WTC11 (cell line): ENCODE data around the gene SMAD3.

Experiments used
- ELF4 ChIP-seq: sonication (generic); formaldehyde crosslinking; IDR thresholded peaks from 2 replicates; pipeline ENCODE4 v1.8.1; 2022; ENCODE audit warnings: low read depth, mild to moderate bottlenecking, moderate library complexity, missing genetic modification reagents
- MXD4 ChIP-seq: fragments of 250-450 bp; sonication (Bioruptor Pico); IDR thresholded peaks from 2 replicates; pipeline ENCODE4 v1.8.0; 2021; ENCODE audit warnings: mild to moderate bottlenecking, moderate library complexity, borderline replicate concordance
- SMAD4 ChIP-seq: sonication (generic); formaldehyde crosslinking; IDR thresholded peaks from 2 replicates; pipeline ENCODE4 v1.8.0; 2022; ENCODE audit warnings: mild to moderate bottlenecking, missing genetic modification reagents
- SP1 ChIP-seq: sonication (generic); formaldehyde crosslinking; conservative IDR thresholded peaks from 2 replicates; pipeline ENCODE4 v1.8.1; 2022; ENCODE audit warnings: missing genetic modification reagents
- TEAD4 ChIP-seq: sonication (generic); formaldehyde crosslinking; IDR thresholded peaks from 2 replicates; pipeline ENCODE4 v1.8.0; 2022; ENCODE audit warnings: mild to moderate bottlenecking, missing genetic modification reagents
- ZNF121 ChIP-seq: sonication (generic); formaldehyde crosslinking; IDR thresholded peaks from 2 replicates; pipeline ENCODE4 v1.8.0; 2023; ENCODE audit warnings: missing genetic modification reagents
- ZNF423 ChIP-seq: fragments of 250-450 bp; sonication (Bioruptor Pico); IDR thresholded peaks from 2 replicates; pipeline ENCODE4 v2.1.2; 2022; ENCODE audit warnings: mild to moderate bottlenecking, moderate library complexity
- TF ChIP-seq, protein P1 (sequence below): fragments of 200-600 bp; IDR thresholded peaks from 2 replicates; pipeline ENCODE4 v1.8.0; 2022; ENCODE audit warnings: antibody characterized with exemption
- TF ChIP-seq, protein P2 (sequence below): sonication (generic); formaldehyde crosslinking; IDR thresholded peaks from 2 replicates; pipeline ENCODE4 v1.8.0; 2023; ENCODE audit warnings: missing genetic modification reagents, mild to moderate bottlenecking, borderline replicate concordance
- TF ChIP-seq, protein P3 (sequence below): sonication (generic); formaldehyde crosslinking; IDR thresholded peaks from 2 replicates; pipeline ENCODE4 v1.8.0; 2023; ENCODE audit warnings: missing genetic modification reagents
- TF ChIP-seq, protein P4 (sequence below): sonication (generic); formaldehyde crosslinking; conservative IDR thresholded peaks from 2 replicates; pipeline ENCODE4 v1.8.1; 2022; ENCODE audit warnings: mild to moderate bottlenecking, missing genetic modification reagents
- TF ChIP-seq, protein P5 (sequence below): sonication (generic); formaldehyde crosslinking; IDR thresholded peaks from 2 replicates; pipeline ENCODE4 v1.8.1; 2022; ENCODE audit warnings: low read depth, missing genetic modification reagents, borderline replicate concordance
- TF ChIP-seq, protein P6 (sequence below): sonication (generic); formaldehyde crosslinking; IDR thresholded peaks from 2 replicates; pipeline ENCODE4 v1.8.1; 2023; ENCODE audit warnings: mild to moderate bottlenecking, missing genetic modification reagents

DNA sequence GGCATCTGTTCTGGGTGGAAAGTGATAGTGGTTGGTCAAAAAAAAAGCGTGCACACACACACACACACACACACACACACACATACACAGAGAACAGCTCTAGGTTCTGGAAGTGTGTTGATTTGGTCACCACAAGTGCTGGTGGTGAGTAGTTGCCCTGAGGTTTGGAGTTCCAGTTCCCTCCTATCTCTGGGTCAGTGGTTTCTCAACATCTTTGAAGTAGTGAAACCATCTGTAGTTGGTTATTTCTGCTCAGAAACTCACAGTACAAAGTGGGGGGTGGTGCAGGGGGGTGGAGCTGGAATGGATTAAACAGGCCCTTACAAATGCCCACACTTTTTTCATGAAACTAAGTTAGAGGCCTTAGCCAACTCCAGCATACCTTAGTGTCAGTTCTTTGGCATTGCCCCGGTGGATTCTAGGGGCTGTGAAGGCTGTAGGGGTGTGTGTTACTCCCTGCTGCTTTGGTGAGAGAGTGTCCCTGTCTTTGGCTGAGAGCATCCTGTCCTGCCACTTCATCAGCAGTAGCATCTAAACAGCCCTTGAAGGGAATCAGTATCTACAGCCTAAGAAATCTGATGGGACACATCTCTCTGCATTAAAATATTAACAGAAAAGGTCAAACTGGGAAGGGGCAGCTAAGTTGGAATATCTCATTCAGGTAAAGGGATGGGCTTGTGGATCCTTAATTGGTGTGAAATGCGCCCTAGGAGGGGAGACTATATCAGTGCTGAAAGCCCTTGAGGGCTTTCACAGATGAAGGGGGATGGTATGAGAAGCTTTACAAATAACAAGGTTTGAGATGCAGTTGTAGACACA is 20.6 kb downstream of the SMAD3 start:
- no peak for TF ChIP-seq SMAD4
- TF ChIP-seq ZNF423 (CRISPR knock-in tag), result no peak
- TF ChIP-seq, protein P1, sequence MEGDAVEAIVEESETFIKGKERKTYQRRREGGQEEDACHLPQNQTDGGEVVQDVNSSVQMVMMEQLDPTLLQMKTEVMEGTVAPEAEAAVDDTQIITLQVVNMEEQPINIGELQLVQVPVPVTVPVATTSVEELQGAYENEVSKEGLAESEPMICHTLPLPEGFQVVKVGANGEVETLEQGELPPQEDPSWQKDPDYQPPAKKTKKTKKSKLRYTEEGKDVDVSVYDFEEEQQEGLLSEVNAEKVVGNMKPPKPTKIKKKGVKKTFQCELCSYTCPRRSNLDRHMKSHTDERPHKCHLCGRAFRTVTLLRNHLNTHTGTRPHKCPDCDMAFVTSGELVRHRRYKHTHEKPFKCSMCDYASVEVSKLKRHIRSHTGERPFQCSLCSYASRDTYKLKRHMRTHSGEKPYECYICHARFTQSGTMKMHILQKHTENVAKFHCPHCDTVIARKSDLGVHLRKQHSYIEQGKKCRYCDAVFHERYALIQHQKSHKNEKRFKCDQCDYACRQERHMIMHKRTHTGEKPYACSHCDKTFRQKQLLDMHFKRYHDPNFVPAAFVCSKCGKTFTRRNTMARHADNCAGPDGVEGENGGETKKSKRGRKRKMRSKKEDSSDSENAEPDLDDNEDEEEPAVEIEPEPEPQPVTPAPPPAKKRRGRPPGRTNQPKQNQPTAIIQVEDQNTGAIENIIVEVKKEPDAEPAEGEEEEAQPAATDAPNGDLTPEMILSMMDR, result no peak
- TF ChIP-seq, protein P2, sequence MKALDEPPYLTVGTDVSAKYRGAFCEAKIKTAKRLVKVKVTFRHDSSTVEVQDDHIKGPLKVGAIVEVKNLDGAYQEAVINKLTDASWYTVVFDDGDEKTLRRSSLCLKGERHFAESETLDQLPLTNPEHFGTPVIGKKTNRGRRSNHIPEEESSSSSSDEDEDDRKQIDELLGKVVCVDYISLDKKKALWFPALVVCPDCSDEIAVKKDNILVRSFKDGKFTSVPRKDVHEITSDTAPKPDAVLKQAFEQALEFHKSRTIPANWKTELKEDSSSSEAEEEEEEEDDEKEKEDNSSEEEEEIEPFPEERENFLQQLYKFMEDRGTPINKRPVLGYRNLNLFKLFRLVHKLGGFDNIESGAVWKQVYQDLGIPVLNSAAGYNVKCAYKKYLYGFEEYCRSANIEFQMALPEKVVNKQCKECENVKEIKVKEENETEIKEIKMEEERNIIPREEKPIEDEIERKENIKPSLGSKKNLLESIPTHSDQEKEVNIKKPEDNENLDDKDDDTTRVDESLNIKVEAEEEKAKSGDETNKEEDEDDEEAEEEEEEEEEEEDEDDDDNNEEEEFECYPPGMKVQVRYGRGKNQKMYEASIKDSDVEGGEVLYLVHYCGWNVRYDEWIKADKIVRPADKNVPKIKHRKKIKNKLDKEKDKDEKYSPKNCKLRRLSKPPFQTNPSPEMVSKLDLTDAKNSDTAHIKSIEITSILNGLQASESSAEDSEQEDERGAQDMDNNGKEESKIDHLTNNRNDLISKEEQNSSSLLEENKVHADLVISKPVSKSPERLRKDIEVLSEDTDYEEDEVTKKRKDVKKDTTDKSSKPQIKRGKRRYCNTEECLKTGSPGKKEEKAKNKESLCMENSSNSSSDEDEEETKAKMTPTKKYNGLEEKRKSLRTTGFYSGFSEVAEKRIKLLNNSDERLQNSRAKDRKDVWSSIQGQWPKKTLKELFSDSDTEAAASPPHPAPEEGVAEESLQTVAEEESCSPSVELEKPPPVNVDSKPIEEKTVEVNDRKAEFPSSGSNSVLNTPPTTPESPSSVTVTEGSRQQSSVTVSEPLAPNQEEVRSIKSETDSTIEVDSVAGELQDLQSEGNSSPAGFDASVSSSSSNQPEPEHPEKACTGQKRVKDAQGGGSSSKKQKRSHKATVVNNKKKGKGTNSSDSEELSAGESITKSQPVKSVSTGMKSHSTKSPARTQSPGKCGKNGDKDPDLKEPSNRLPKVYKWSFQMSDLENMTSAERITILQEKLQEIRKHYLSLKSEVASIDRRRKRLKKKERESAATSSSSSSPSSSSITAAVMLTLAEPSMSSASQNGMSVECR (CRISPR knock-in tag), result no peak
- no peak for TF ChIP-seq ELF4 (CRISPR knock-in tag)
- TF ChIP-seq MXD4 (CRISPR knock-in tag), result no peak
- TF ChIP-seq, protein P3, sequence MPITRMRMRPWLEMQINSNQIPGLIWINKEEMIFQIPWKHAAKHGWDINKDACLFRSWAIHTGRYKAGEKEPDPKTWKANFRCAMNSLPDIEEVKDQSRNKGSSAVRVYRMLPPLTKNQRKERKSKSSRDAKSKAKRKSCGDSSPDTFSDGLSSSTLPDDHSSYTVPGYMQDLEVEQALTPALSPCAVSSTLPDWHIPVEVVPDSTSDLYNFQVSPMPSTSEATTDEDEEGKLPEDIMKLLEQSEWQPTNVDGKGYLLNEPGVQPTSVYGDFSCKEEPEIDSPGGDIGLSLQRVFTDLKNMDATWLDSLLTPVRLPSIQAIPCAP (CRISPR knock-in tag), result no peak
- TF ChIP-seq, protein P4, sequence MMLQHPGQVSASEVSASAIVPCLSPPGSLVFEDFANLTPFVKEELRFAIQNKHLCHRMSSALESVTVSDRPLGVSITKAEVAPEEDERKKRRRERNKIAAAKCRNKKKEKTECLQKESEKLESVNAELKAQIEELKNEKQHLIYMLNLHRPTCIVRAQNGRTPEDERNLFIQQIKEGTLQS (CRISPR knock-in tag), result no peak
- TF ChIP-seq SP1 (CRISPR knock-in tag), result no peak
- TF ChIP-seq, protein P5, sequence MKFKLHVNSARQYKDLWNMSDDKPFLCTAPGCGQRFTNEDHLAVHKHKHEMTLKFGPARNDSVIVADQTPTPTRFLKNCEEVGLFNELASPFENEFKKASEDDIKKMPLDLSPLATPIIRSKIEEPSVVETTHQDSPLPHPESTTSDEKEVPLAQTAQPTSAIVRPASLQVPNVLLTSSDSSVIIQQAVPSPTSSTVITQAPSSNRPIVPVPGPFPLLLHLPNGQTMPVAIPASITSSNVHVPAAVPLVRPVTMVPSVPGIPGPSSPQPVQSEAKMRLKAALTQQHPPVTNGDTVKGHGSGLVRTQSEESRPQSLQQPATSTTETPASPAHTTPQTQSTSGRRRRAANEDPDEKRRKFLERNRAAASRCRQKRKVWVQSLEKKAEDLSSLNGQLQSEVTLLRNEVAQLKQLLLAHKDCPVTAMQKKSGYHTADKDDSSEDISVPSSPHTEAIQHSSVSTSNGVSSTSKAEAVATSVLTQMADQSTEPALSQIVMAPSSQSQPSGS (CRISPR knock-in tag), result no peak
- no peak for TF ChIP-seq ZNF121
- TF ChIP-seq, protein P6, sequence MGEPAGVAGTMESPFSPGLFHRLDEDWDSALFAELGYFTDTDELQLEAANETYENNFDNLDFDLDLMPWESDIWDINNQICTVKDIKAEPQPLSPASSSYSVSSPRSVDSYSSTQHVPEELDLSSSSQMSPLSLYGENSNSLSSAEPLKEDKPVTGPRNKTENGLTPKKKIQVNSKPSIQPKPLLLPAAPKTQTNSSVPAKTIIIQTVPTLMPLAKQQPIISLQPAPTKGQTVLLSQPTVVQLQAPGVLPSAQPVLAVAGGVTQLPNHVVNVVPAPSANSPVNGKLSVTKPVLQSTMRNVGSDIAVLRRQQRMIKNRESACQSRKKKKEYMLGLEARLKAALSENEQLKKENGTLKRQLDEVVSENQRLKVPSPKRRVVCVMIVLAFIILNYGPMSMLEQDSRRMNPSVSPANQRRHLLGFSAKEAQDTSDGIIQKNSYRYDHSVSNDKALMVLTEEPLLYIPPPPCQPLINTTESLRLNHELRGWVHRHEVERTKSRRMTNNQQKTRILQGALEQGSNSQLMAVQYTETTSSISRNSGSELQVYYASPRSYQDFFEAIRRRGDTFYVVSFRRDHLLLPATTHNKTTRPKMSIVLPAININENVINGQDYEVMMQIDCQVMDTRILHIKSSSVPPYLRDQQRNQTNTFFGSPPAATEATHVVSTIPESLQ, result no peak
- TF ChIP-seq TEAD4 (CRISPR knock-in tag), result no peak
